Measurements from ENCODE around the gene KRT79. TPM values are rescaled to one million over a fixed set of nuclear protein-coding genes. Genes with fewer than 3 reads are reported as not detected.

KRT79 gene
- total RNA-seq, 2 donors from 2014 or later: not detected

DNA sequence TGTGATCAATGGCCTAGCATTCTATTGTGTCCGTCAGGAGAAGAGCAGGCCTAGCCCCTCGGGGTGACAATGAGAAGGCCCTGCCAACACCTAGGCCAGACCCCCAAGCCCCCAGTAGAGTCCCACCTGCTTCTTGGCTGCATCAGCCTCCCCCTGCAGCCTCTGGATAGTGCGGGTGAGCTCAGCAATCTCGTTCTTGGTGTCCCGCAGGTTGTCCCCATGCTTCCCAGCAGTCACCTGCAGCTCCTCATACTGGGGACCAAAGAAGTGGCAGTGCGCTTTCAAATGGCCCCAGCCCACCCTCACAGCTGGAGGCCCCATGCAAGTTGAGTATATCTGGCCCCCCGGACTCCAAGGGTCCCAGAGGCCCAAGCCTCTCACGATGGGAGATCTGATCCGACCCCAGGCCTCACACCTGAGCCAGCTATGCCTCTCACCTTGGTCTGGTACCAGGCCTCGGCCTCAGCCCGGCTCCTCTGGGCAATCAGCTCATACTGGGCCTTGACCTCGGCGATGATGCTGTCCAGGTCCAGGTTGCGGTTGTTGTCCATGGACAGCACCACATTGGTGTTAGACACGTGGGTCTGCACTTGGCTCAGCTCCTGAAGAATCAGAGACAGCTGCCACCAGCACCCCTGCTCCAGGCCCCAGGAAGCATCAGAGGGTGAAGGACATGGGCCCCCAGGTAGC, 10.2 kb downstream of the KRT79 start:
- intact Hi-C loops (cut with DNase I, micrococcal nuclease): no loop called here
- ATAC-seq: no peak

DNA sequence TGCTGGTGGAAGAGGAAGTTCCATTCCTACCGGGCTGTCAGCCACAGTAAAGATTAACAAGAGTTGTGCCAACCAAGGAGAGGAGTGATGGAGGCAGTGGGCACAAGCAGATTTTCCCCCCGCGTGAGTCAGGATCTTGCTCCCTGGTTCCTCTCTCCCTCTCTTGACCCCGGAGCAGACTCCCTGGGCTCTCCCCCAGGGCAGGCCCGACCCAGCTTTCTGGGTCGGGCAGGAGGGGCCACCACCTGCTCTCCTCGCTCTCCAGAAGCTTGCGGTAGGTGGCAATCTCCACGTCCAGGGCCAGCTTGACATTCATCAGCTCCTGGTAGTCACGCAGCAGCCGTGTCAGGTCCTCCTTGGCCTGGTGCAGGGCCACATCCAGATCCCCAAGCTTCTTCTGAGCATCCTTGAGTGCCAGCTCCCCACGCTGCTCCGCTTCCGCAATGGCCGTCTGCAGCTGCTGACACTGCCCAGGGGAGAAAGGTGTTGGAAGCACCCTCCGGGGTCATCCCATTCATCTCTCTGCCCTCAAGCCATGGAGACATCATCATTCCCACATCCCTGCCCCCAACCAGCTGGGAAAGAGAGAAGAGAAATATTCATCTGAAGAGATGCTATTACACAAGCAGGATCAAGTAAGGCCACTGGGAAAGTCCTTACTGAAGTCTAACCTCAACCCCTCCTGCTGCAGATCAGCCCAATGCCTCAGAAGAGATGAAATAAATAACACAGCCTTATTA, 11.2 kb downstream of the KRT79 start:
- intact Hi-C loops (cut with DNase I, micrococcal nuclease): no loop called here
- DNase-seq (no peak), ATAC-seq (peak; percentile 34)

More for the DNA sequence above, 10.2 kb downstream of the KRT79 start:
- DNase-seq: no peak

DNA sequence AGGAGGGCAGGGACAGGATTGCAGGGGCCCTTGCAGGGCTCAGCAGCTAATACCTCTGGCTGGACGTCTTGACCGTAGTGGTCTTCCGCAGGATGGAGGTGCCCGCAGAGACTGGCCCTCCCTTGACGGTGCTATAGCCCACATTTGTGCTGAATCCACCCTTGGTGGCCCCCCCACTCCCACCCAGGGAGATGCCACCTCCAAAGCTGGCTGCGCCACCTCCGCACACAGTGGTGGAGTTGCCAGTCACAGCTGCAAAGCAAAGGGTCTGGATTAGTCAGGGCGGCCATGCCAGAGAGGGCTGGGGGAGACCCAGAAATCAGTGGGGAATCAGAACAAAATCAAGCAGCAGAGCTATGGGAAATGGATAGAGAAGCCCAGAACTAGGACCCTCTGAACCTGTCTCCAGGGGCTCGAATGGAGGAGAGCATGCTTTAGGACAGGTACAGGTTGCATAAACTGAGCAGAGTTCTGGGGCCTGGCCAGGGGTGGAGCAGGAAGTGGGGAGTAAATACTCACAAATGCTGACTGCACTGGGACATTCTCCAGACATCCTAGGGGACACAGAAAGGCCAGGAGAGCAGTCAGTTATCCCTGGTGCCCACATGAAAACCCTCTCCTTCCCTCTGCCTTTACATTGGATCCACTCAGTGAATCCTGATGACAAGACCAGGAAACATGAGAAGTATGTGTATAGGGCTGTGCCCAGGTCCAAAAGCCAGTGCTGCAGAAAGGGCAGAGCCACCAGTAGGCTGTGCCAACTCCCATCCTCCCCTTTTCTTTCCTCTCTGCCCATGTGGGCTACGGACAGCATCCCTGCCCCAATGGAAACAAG, 12.1 kb downstream of the KRT79 start:
- ATAC-seq (peak; percentile 87), DNase-seq (peak in 1 of 2 donors; percentile 32)
- intact Hi-C loops (cut with DNase I, micrococcal nuclease): no loop called here

DNA sequence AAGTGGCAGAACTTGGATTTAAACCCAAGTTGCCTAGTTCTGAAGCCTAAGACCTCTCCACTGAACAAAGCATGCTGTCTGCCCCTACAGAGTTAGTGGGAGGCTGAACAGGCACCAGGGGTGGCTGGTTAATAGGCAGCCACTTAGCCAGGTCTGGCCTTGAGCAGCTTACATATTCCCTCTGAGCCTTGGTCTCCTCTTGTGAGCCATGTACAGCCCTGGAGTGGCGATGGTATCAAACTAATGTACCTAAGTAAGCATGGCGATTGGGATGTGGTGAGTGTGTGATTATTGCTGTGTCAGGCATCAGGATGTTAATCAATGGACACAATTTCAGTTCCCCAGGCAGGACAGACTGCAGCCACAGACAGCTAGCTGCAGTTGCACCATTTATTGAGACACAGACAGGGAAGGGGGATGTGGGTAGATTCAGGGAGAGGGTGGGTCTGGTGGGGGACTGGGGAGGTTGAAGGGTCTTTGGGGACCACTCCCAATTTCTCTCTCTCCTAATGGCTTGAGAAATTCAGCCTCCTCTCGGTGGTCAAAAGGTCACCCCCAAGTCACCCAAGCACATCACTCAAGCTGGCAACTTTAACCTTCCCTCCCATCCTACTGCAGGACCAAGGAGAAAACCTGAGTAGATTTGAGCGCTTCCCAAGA, 12.9 kb downstream of the KRT79 start:
- DNase-seq (no peak), ATAC-seq (no peak)
- intact Hi-C loops (cut with DNase I, micrococcal nuclease): no loop called here

DNA sequence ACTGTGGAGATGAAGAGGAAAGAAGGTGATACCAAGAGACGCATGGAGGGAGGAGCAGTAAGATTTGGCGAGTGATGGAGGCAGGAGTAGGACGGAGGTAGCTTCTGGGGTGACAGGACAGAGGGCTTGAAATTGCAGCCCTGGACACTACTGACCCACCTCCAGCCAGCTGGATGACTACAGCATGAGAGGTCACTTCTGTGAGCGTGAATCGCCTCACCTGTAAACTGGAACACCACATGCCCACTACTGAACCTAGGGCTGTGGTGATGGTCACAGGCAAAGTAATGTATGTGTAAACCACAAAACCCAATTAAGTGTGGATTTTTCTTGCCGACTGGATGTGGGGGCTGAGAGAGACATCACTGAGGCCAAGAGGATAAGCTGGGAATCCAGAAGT, 13.6 kb downstream of the KRT79 start:
- ATAC-seq (no peak), DNase-seq (no peak)
- intact Hi-C loops (cut with DNase I, micrococcal nuclease): no loop called here

DNA sequence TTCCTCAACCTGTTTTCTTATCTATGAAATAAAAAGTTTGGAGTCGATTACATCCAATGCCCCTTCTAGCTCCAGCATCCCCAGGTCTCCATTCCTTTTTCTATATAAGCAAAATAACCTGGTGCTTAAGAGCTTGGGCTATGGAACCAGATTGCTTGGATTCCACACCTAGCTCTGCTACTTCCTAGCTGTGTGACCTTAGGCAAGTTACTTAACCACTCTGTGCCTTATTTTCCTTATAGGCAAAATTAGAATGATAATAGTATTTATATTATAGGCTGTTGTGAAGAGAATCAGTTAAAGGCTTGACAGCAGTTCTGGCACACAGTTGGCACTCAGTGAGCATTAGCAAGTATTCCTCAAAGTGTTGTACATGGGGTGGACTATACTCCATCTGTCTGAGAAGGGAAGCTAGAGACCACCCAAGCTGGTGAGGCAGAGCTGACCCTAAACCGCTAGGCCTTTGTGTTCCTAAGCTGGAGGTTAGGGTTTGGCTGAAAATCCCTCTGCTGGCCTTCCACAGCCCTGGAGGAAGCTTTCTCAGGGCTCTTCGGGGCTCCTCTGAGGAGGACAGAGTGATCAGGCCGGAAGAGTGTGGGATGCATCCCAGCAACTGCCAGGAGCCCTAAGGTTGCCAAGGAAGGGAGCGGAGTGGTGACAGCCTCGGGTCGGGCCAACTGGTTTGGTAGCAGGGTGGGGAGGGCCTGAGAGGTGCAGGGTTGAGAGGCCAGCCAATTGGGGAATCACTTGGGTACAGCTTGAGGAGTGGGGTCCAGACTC, 14.2 kb downstream of the KRT79 start:
- intact Hi-C loops (cut with DNase I, micrococcal nuclease): no loop called here
- DNase-seq (no peak), ATAC-seq (no peak)

DNA sequence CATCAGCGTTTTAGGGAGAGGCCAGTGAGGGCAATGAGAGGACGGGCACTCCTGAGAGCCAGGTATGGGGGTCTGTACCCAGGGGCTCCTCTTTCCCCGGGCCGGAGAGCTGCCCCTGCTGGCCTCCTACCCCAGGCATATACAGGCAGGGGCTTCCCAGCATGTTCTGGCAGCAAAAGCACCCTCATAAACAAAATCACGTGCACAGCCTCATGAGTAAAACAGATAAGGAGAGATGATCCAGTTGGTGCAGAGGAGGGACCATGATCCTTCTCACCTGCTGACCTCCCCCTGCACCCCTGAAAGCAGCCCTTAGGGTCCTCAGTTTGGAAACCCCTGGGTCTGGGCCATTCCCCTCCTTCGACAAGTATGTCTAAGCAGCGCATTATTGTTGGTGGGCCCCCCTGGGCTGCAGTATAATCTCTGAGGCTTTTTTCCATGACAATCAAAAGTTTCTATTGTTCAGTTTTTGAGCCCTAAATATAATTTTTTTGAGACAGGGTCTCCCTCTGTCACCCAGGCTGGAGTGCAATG, 15.2 kb downstream of the KRT79 start:
- intact Hi-C loops (cut with DNase I, micrococcal nuclease): no loop called here
- no peak for DNase-seq
- no peak for ATAC-seq

DNA sequence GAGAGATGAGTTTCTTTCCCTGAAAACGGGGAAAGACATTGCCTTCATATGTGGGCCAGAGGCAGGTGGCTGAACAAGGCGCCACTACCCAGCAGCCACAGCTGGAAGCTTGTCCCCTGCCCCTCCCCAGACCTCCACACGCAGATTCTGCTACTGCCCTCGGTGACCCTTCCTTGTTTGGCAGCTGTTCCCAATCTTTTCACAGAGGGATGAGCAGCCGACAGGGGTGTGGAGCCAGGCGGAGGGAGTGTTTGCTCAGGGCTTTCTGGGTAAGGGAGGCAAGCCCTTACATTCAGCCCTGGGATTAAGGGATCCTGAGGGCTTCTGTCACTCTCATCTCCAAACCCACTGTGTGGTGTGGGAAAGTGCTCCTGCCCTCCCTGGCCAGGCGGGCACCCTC, 15.7 kb downstream of the KRT79 start:
- intact Hi-C loops (cut with DNase I, micrococcal nuclease): no loop called here
- ATAC-seq (peak; percentile 21), DNase-seq (no peak)

DNA sequence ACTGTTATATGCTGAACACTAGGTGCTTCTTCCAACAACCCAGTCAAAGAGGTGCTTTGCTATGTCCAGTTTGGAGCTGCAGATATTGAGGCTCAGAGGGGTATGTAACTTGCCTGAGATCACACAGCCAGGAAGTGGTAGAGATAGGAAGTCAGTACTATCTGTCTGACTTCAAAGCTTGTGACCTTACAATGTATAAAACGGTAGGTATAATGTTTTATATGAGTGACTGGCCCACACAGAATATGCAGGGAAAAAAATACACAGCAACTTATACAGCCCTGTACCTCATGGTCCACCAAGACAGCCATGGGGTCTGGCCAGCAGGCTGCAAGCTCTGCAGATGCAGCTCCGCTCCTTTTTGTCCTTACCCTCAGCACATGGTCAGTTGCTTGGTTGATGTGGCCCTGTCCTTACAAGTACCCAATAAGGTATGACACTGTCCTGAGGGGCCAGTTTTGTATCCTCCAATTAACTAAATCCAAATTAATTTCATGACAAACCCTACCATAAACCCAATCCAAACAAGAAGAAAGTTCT, 16.3 kb downstream of the KRT79 start:
- ATAC-seq (no peak), DNase-seq (no peak)
- intact Hi-C loops (cut with DNase I, micrococcal nuclease): no loop called here

DNA sequence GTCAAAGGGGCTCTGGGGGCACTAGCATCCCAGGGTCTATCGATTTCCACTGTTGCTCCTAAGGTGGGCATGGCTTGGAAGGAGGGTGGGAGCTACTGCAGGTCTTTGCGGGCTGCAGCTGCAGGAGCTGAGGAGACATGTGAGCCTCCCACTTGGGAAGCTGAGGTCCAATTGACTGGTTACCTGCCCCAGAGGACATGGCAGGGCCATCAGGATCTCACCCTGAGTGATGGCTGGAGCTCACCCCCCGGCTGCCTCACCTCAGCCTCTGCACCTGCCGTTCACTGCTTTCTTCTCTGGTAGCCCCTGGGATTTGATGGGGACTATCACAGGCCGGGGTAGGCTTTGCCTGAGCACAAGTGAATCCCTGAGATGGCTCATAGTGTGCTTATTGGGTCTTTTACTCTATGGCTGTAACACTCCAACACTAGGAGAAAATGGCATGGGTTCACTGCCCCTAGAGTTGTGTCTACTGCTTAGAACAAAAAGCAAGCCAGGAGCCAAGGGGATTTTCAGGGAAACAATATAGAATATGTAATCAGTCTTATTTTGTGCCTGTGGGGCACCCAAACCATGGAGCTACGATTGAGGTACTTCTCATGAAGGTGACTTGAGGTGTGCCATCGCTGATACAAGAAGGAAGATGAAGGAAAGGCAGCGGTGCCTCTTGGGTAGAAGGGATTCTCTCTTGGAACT, 17.0 kb downstream of the KRT79 start:
- no peak for ATAC-seq
- intact Hi-C loops (cut with DNase I, micrococcal nuclease): no loop called here

DNA sequence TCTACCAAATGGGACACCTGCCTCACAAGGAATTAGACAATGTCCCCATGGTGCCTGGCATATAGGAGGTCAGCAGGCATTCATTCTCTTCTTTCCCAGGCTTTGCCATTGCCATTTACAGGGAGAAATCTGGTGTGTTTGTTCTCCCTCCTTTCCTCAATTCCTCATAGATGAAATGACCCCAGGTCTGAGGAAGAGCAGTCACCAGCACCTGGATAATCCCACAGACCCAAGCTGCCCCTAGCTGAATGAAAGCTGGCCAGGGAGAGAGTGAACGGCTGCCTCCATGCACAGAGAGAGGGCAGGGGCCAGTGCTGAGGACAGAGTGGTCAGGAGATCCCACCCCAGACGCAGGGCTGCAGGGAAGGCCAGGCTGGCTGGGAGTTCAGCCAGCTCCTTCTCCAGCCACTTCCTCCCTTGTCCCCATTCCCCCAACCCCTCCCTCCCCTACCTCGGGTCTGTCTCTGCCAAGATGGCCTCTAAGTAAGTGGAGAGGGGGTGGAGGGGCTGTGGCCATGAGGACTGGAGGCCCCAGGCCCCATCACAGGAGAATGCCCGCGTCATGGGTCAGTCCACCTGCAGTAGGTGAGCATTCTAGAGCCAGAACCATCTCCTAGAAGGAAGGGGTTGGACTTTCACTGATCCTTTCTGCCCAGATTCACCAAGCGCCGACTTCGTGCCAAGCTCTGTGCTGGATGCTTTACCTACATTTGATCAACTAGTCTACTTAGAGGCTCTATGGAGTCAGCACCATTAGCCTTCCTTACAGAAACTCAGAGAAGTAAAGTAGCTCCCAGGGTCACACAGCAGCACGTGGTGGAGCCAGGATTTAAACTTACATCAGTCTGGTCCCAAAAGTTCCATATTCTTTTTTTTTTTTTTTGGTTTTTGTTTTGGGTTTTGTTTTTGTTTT, 18.2 kb downstream of the KRT79 start:
- intact Hi-C loops (cut with DNase I, micrococcal nuclease): no loop called here
- no peak for DNase-seq
- ATAC-seq: no peak

More for the DNA sequence above, 17.0 kb downstream of the KRT79 start:
- DNase-seq: no peak

DNA sequence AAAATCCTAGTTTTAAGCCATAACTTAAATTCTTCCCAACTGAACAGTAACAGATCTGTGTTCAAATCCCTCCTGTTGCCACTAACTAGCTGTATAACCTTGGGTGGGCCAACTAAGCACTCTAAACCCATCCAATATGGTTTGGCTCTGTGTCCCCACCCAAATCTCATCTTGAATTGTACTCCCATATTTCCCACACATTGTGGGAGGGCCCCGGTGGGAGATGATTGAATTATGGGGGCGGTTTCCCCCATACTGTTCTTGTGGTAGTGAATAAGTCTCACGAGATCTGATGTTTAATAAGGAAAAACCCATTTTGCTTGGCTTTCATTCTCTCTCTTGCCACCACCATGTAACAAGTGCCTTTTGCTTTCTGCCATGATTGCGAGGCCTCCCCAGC, 18.9 kb downstream of the KRT79 start:
- intact Hi-C loops (cut with DNase I, micrococcal nuclease): no loop called here
- no peak for DNase-seq
- ATAC-seq: no peak

DNA sequence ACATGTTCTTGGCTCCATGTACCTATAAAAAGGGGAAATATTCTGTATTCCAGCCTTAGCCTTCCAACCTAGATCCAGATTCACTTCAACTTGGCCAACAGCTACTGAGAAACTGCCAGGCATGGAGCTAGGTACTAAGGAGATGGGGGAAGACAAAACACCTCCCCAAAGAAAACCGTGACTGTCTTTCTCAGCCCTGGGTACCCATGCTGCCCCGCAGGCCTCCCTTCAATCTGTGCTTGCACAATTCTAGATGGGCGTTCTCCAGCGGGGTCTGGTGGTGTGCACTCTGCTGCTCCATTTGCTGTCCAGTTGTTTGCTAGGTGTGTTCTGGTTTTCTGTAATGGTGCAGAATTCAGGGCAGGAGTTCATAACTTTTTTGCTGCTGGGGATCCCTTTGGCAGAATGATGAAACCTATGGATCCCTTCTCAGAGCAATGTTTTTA, 19.4 kb downstream of the KRT79 start:
- no peak for ATAC-seq
- intact Hi-C loops (cut with DNase I, micrococcal nuclease): no loop called here

DNA sequence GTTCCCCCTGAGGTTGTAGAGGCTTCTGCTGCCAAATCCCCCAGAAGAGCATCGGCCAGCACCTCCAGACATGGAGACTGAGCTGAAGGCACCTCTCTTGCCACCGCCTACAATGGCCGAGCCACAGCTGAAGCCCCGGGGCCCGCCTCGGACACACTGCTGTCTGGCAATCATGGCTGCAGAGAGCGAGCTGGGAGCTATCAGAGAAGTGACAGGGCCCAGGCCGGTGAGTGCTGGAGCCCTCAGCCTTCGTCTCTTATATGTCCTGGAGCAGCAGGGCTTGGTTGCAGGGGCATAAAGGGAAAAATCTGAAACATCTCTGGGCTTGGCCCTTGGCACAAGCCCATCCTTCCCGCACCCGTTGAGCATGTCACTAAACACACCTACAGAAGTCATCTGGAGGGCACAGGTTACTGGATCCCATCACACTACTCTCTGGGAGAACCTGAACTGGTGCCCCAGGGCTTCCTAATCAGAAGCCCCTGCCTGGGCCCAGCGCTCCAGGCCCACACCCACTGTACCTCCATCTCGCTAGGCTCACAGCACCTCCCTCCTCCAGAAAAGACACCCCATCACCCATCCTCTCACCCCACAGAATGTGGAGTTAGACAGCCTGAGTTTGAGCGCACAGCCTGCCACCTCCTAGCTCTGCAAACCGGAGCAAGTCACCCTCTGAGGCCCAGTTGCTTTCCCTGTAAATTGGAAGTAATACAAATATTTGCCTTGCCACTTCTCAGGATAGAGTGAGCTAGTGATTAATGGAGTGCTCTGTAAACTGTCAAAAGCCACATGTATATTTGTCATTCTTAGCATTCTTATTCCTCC, 20.0 kb downstream of the KRT79 start, which contains the start of gene KRT4:
Gene KRT4 (minus strand): TSS at position 232 of the 825 bp plus-strand sequence. CDS start 58 bp downstream, at position 174.
- ATAC-seq: no peak
- no peak for DNase-seq
- intact Hi-C loops (cut with DNase I, micrococcal nuclease): no loop called here

More for the DNA sequence above, 19.4 kb downstream of the KRT79 start:
- no peak for DNase-seq

DNA sequence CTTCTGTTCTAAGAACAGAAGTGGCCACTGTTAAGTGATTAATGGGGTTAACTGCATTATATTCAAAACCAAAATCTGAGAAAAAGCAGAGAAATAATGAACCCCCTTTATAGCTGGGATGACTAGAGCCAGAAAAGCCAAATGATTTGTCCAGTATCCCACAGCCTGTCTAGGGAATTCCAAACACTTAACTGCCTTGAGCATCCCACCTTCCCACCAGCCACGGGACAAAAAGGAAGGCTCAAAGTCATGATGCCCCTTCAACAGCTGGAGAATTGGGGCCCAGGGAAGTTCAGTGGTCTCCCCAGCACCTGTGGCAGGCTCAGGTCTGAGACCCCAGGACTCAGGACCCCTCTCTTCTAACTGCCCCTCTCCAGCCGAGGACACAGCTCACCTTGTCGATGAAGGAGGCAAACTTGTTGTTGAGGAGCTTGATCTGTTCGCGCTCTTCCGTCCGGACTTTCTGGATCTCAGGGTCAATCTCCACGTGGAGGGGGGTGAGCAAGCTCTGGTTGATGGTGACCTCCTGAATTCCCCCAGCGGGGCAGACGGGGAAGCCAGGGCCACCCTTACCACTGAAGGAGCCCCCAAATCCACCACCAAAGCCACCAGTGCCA, 20.8 kb downstream of the KRT79 start:
- ATAC-seq: no peak
- intact Hi-C loops (cut with DNase I, micrococcal nuclease): no loop called here
- no peak for DNase-seq
